D721Med (cell line): ENCODE results near the gene TMEM100.
A peak's percentile ranks its signal among the peaks of the same experiment; 100 is the strongest.

Source experiments
- DNase-seq: peaks from one replicate; pipeline ENCODE4 v3.0.0; 2011; ENCODE audit warnings: low spot score; ENCODE audit not compliant: insufficient read length
- FAIRE-seq: peaks from 2 replicates; lab custom pipeline; 2011; peaks lifted over from hg19 to GRCh38; lab: Jason Lieb, UNC
- CTCF ChIP-seq: IDR thresholded peaks from 2 replicates; pipeline ENCODE4 v1.5.1; 2012; ENCODE audit warnings: mild to moderate bottlenecking, control low read depth; ENCODE audit not compliant: insufficient read depth; ENCODE audit errors: missing control alignments

TMEM100 gene

GRCh38 chr17:55722742-55723487 is at the start of gene TMEM100:
TSS of gene TMEM100 (minus strand) at chr17:55722864. CDS start at chr17:55721070, 1,794 bp downstream.
- FAIRE-seq (no peak), DNase-seq (no peak)
- no peak for TF ChIP-seq CTCF

GRCh38 chr17:55772086-55772485 is 49.4 kb upstream of the TMEM100 start:
- DNase-seq (no peak), FAIRE-seq (no peak)
- TF ChIP-seq CTCF: peak; percentile 5

- DNase-seq (no peak), FAIRE-seq (no peak)
- TF ChIP-seq CTCF: peak; percentile 62
Observed at GRCh38 chr17:55770196-55770870, 47.7 kb upstream of the TMEM100 start.

GRCh38 chr17:55769625-55770000 is 46.9 kb upstream of the TMEM100 start:
- TF ChIP-seq CTCF: no peak
- FAIRE-seq: no peak
- DNase-seq: no peak

GRCh38 chr17:55768936-55769624 is 46.4 kb upstream of the TMEM100 start:
- no peak for DNase-seq
- FAIRE-seq: no peak
- TF ChIP-seq CTCF: no peak

GRCh38 chr17:55765472-55765871 is 42.8 kb upstream of the TMEM100 start:
- FAIRE-seq: no peak
- no peak for DNase-seq
- TF ChIP-seq CTCF: no peak
